ENCODE measurements around the gene TMPRSS13.
"Not testable (repeated sequence)": the region's sequence is repeated elsewhere in the genome, so short reads cannot be mapped to it uniquely, and the experiment has no call there.

The TMPRSS13 gene

GRCh38 chr11:117871160-117871559, 58.0 kb downstream of the TMPRSS13 start:
- no peak for DNase-seq

GRCh38 chr11:117870103-117870952, 58.9 kb downstream of the TMPRSS13 start:
- no peak for DNase-seq

GRCh38 chr11:117869604-117870003, 59.6 kb downstream of the TMPRSS13 start:
- DNase-seq: no peak

GRCh38 chr11:117868815-117869561, 60.2 kb downstream of the TMPRSS13 start:
- DNase-seq: no peak

GRCh38 chr11:117868088-117868487, 61.1 kb downstream of the TMPRSS13 start:
- DNase-seq: no peak

- DNase-seq: no peak
Measured at GRCh38 chr11:117866526-117866925, 62.7 kb downstream of the TMPRSS13 start.

GRCh38 chr11:117865546-117865945, 63.7 kb downstream of the TMPRSS13 start:
- not testable (repeated sequence) for DNase-seq

- no peak for DNase-seq
Measured at GRCh38 chr11:117863383-117863782, 65.8 kb downstream of the TMPRSS13 start.

- DNase-seq: no peak
Measured at GRCh38 chr11:117862753-117863152, 66.4 kb downstream of the TMPRSS13 start.

GRCh38 chr11:117862019-117862725, 67.0 kb downstream of the TMPRSS13 start:
- no peak for DNase-seq

GRCh38 chr11:117861151-117862018, 67.8 kb downstream of the TMPRSS13 start:
- no peak for DNase-seq

- DNase-seq: no peak
Measured at GRCh38 chr11:117860139-117860538, 69.1 kb downstream of the TMPRSS13 start.

- DNase-seq: no peak
Measured at GRCh38 chr11:117859488-117860112, 69.6 kb downstream of the TMPRSS13 start.

- no peak for DNase-seq
Measured at GRCh38 chr11:117859061-117859460, 70.1 kb downstream of the TMPRSS13 start.

- no peak for DNase-seq
Measured at GRCh38 chr11:117857734-117858414, 71.3 kb downstream of the TMPRSS13 start.

GRCh38 chr11:117855912-117856651, 73.1 kb downstream of the TMPRSS13 start:
- no peak for DNase-seq

- DNase-seq: no peak
Measured at GRCh38 chr11:117855186-117855845, 73.9 kb downstream of the TMPRSS13 start.

- DNase-seq: no peak
Measured at GRCh38 chr11:117852309-117852708, 76.9 kb downstream of the TMPRSS13 start.

- DNase-seq: no peak
Measured at GRCh38 chr11:117851852-117852251, 77.3 kb downstream of the TMPRSS13 start.

- no peak for DNase-seq
Measured at GRCh38 chr11:117851106-117851505, 78.1 kb downstream of the TMPRSS13 start.

All from activated gamma-delta T cell (primary cell).